ENCODE measurements around the gene CCDC85C.
A peak's percentile ranks its signal among the peaks of the same experiment; 100 is the strongest.

CCDC85C gene

DNA sequence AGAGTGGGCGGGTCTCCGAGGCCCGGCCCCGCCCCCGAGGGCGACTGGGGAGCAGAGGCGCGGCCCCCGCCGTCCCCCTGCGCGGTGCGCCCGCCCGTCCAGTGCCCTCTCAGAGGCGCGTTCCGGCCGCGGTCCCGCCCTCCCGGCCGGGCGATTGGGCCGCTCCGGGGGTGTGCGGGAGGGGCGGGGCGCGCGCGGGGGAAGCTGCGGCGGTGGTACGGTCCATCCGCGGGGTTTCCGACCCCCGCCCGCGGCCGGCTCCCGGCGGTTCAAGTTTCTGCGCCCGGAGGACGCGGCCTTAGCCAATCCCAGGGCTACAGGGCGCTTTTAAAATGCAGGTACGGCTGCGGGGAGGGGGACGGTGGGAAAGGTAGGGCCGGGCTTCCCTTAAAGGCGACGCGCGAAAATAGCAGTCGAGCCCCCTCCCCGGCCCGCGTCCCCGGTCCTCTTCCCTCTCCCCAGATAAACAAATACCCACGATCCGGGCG is 315 bp upstream of the CCDC85C start:
- ChIA-PET CTCF (no interaction called here), POLR2A (interaction anchor here (1.4 to 2.8 kb wide), 3 partner anchors 10 to 34 kb away, joined by 3 to 9 read pairs (median 8); no protein-coding TSS in a partner anchor)
- DNase-seq (ENCODE audit: extremely low spot score) = peak; percentile 98
- TF ChIP-seq LEF1 (IDR thresholded peaks at IDR 0.05; ENCODE audit: borderline replicate concordance) (peak; percentile 83; the same call in 1 of the 2 replicates), BHLHE40 (IDR thresholded peaks at IDR 0.05; ENCODE audit: borderline replicate concordance) (no peak), FOXM1 (IDR thresholded peaks at IDR 0.05; ENCODE audit: borderline replicate concordance) (peak; percentile 97)
- TF ChIP-seq, protein P1, sequence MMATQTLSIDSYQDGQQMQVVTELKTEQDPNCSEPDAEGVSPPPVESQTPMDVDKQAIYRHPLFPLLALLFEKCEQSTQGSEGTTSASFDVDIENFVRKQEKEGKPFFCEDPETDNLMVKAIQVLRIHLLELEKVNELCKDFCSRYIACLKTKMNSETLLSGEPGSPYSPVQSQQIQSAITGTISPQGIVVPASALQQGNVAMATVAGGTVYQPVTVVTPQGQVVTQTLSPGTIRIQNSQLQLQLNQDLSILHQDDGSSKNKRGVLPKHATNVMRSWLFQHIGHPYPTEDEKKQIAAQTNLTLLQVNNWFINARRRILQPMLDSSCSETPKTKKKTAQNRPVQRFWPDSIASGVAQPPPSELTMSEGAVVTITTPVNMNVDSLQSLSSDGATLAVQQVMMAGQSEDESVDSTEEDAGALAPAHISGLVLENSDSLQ (IDR thresholded peaks at IDR 0.05) = no peak

DNA sequence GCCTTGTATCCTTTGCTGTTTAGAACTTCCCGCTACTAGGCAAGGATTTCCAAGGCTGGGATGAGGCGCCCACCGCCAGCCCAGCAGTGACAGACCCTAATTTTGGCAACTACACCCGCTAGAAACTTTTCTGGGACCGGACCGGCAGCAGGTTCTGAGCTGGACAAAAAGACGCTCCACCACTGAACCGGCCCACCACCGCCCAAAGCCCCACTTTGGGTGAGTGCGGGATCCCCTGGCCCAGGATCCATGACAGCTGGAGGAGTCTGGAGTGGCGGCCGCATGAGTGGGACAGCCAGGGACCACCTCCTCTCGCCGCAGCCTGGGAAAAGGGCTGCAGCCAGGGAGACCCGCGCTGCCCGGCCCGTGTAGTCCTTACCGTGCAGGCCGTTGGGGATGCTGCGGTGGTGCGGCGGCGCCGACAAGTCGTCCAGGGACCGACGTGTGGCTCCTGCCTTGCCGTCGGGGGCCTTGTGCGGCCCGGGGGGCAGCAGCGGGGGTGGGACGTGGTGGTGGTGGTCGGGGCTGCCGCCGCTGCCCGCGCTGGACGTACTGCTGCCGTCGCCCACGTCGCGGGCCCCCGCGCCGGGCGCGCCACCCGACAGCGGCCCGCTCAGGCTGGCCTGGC is 1.1 kb downstream of the CCDC85C start:
- ChIA-PET CTCF (interaction anchor here (1.4 to 1.7 kb wide), 2 partner anchors 79 to 210 kb away, joined by 4 to 7 read pairs; no protein-coding TSS in a partner anchor), POLR2A (interaction anchor here (0.8 to 2.8 kb wide), 3 partner anchors 11 to 79 kb away, joined by 3 to 9 read pairs (median 4); no protein-coding TSS in a partner anchor)
- no peak for TF ChIP-seq L3MBTL2 (conservative IDR thresholded peaks at IDR 0.05)
- TF ChIP-seq HDGF (IDR thresholded peaks at IDR 0.05; ENCODE audit: borderline replicate concordance) = no peak
- TF ChIP-seq CTBP1 (IDR thresholded peaks at IDR 0.05; ENCODE audit: borderline replicate concordance) = no peak
- TF ChIP-seq SP1 (IDR thresholded peaks at IDR 0.05) = no peak
- no peak for TF ChIP-seq FOXA1 (IDR thresholded peaks at IDR 0.05)
- no peak for TF ChIP-seq ARNT (IDR thresholded peaks at IDR 0.05)
- TF ChIP-seq TARDBP (IDR thresholded peaks at IDR 0.05) = no peak
- no peak for TF ChIP-seq ELF4 (IDR thresholded peaks at IDR 0.05)
- TF ChIP-seq NFRKB (IDR thresholded peaks at IDR 0.05) = no peak
- TF ChIP-seq, protein P1 (IDR thresholded peaks at IDR 0.05) = no peak
- no peak for TF ChIP-seq BHLHE40 (IDR thresholded peaks at IDR 0.05; ENCODE audit: borderline replicate concordance)
- TF ChIP-seq LEF1 (IDR thresholded peaks at IDR 0.05; ENCODE audit: borderline replicate concordance) = no peak
- no peak for TF ChIP-seq FOXK2 (IDR thresholded peaks at IDR 0.05)
- TF ChIP-seq FOXM1 (IDR thresholded peaks at IDR 0.05; ENCODE audit: borderline replicate concordance) = no peak
- TF ChIP-seq ZNF384 (IDR thresholded peaks at IDR 0.05) = no peak
- no peak for TF ChIP-seq SUZ12 (IDR thresholded peaks at IDR 0.05)

DNA sequence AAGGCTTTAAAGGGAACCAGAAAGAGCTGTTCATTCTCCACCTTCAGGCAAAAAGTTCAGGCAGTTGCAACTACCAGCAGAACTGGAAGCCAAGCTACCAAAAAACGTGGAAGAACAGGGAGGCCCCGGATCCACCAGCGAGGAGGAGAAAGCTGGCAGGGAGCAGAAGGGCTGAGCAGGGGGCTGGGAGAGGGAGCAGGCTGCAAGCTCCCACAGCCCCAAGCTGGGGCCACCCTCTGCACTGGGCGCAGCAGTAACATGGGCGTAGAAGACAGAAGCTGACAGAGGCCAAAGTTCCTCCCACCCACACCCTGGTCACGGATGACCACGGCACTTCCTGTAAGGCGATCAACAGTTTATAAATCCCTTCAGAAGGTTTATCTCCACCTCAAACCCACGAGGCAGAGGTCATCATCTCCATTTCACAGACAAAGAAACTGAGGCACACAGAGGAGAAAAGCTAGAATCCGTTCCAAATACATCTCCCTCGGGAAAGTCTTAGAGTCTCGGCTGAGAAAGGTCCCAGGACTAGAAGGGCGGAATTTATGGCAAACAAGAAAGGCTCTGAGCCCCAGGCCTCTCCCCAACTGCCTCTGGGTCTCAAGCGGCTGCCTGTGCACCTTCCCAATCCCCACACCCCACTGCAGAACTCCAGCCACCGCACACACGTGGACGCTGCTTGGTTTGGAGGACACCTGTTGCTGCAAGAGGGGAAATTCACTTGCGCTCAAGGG is 1.8 kb downstream of the CCDC85C start:
- no peak for TF ChIP-seq TARDBP (IDR thresholded peaks at IDR 0.05)
- TF ChIP-seq FOXK2 (IDR thresholded peaks at IDR 0.05) = no peak
- no peak for TF ChIP-seq NFRKB (IDR thresholded peaks at IDR 0.05)
- no peak for TF ChIP-seq CTBP1 (IDR thresholded peaks at IDR 0.05; ENCODE audit: borderline replicate concordance)
- TF ChIP-seq, protein P1 (IDR thresholded peaks at IDR 0.05) = no peak
- no peak for TF ChIP-seq BHLHE40 (IDR thresholded peaks at IDR 0.05; ENCODE audit: borderline replicate concordance)
- no peak for TF ChIP-seq ZNF384 (IDR thresholded peaks at IDR 0.05)
- no peak for TF ChIP-seq LEF1 (IDR thresholded peaks at IDR 0.05; ENCODE audit: borderline replicate concordance)
- no peak for TF ChIP-seq ELF4 (IDR thresholded peaks at IDR 0.05)
- no peak for TF ChIP-seq SP1 (IDR thresholded peaks at IDR 0.05)
- no peak for TF ChIP-seq FOXM1 (IDR thresholded peaks at IDR 0.05; ENCODE audit: borderline replicate concordance)
- TF ChIP-seq ARNT (IDR thresholded peaks at IDR 0.05) = no peak
- no peak for TF ChIP-seq L3MBTL2 (conservative IDR thresholded peaks at IDR 0.05)
- no peak for TF ChIP-seq HDGF (IDR thresholded peaks at IDR 0.05; ENCODE audit: borderline replicate concordance)
- TF ChIP-seq SUZ12 (IDR thresholded peaks at IDR 0.05) = no peak
- POLR2A ChIA-PET = interaction anchor here (1.2 to 2.0 kb wide), 2 partner anchors 12 to 15 kb away, joined by 3 to 4 read pairs; no protein-coding TSS in a partner anchor
- CTCF ChIA-PET = interaction anchor here (0.6 to 1.7 kb wide), 2 partner anchors 59 to 78 kb away, joined by 3 to 7 read pairs; no protein-coding TSS in a partner anchor
- no peak for DNase-seq (ENCODE audit: extremely low spot score)

More for the DNA sequence above, 1.1 kb downstream of the CCDC85C start:
- peak; percentile 22 for DNase-seq (ENCODE audit: extremely low spot score)

DNA sequence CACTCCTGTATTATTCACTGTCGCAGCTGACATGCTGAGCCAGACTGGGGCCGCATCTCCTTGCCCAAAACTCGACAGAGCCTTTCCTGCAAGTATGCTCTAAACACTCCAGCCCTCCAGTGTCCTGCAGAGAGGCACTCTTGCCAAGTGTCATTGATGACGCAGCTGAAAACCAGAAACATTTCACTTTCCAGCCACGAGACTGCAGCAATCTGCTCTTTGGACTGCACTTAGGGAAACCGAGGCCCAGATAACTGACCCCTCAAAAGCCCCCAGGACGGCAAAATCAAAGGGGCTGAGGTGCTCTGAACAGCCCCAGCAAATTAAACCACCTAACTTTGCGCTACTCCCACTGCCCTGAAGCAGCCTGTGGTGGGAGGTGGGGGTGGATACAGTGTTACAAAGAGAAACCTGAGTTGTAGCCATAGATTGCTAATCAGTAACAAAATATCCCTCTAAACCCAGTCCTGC is 2.6 kb downstream of the CCDC85C start:
- ChIA-PET POLR2A (interaction anchor here (1.2 to 2.0 kb wide), 3 partner anchors 13 to 80 kb away, joined by 3 to 4 read pairs (median 3); no protein-coding TSS in a partner anchor), CTCF (interaction anchor here (1.7 kb wide), 1 partner anchor 77 kb away, joined by 7 read pairs; no protein-coding TSS in a partner anchor)

More for the DNA sequence above, 2.6 kb downstream of the CCDC85C start:
- DNase-seq (ENCODE audit: extremely low spot score) = no peak
- TF ChIP-seq SP1 (IDR thresholded peaks at IDR 0.05) (no peak), CTBP1 (IDR thresholded peaks at IDR 0.05; ENCODE audit: borderline replicate concordance) (no peak), HDGF (IDR thresholded peaks at IDR 0.05; ENCODE audit: borderline replicate concordance) (no peak), BHLHE40 (IDR thresholded peaks at IDR 0.05; ENCODE audit: borderline replicate concordance) (no peak), TARDBP (IDR thresholded peaks at IDR 0.05) (no peak), ARNT (IDR thresholded peaks at IDR 0.05) (no peak), L3MBTL2 (conservative IDR thresholded peaks at IDR 0.05) (no peak), NFRKB (IDR thresholded peaks at IDR 0.05) (no peak), ELF4 (IDR thresholded peaks at IDR 0.05) (no peak), FOXM1 (IDR thresholded peaks at IDR 0.05; ENCODE audit: borderline replicate concordance) (no peak), SUZ12 (IDR thresholded peaks at IDR 0.05) (no peak), FOXK2 (IDR thresholded peaks at IDR 0.05) (no peak), LEF1 (IDR thresholded peaks at IDR 0.05; ENCODE audit: borderline replicate concordance) (no peak), FOXA1 (IDR thresholded peaks at IDR 0.05) (no peak)

All from HEK293T (cell line).